Naive thymus-derived CD4-positive, alpha-beta T cell (primary cell): Measurements from ENCODE around the gene GNPTG. TPM values are rescaled to one million over a fixed set of nuclear protein-coding genes. Genes with fewer than 3 reads are reported as not detected.

ENCODE experiments used
- ATAC-seq: fragments of 150-1000 bp; cut with Tn5 transposase; 2 replicates; pipeline ENCODE4 v1.10.0; 2021; ENCODE audit warnings: mild to moderate bottlenecking, moderate library complexity
- CTCF ChIA-PET: fragments of 350-600 bp; sonication (Branson Sonifier 250); formaldehyde crosslinking; loops from one replicate; lab custom pipeline; 2021; ENCODE audit warnings: antibody characterized with exemption; lab: Charles Lee
- POLR2A ChIA-PET: fragments of 350-600 bp; sonication (Branson Sonifier 250); formaldehyde crosslinking; loops from one replicate; lab custom pipeline; 2021; ENCODE audit warnings: antibody characterized with exemption, inconsistent platforms; lab: Charles Lee
- DNase-seq, 9 donors: peaks; one replicate each; pipeline versions ENCODE4 v3.0.0 to v3.0.0-alpha.2; 2020 to 2022; ENCODE audit warnings: mixed read lengths in 1 of 9
- H3K27ac ChIP-seq: one replicate; pipeline ENCODE4 v1.7.0; 2013; ENCODE audit warnings: mild to moderate bottlenecking, low read depth, low read length, moderate library complexity
- H3K27me3 ChIP-seq, 2 donors: one replicate each; pipeline ENCODE4 v1.7.0; 2013; ENCODE audit warnings: low read length in 2 of 2, mild to moderate bottlenecking in 2 of 2, moderate library complexity in 2 of 2; ENCODE audit not compliant: control insufficient read depth in 2 of 2, insufficient read depth in 2 of 2
- H3K36me3 ChIP-seq, 3 experiments: 1 replicate in 2 of 3; 2 replicates in 1 of 3; pipeline ENCODE4 v1.7.0; 2013; ENCODE audit warnings: low read length in 3 of 3, mild to moderate bottlenecking in 3 of 3, moderate library complexity in 1 of 3; ENCODE audit not compliant: insufficient read depth in 3 of 3, control insufficient read depth in 2 of 3
- H3K4me1 ChIP-seq, 2 donors: one replicate each; pipeline ENCODE4 v1.7.0; 2013; ENCODE audit warnings: low read length in 2 of 2, mild to moderate bottlenecking in 2 of 2, moderate library complexity in 1 of 2; ENCODE audit not compliant: control insufficient read depth in 2 of 2, insufficient read depth in 2 of 2
- H3K4me3 ChIP-seq: 2 replicates; pipeline ENCODE4 v1.7.0; 2013; ENCODE audit warnings: mild to moderate bottlenecking, low read length
- H3K9me3 ChIP-seq, 3 experiments: 1 replicate in 2 of 3; 2 replicates in 1 of 3; pipeline ENCODE4 v1.7.0; 2013; ENCODE audit warnings: low read length in 3 of 3; ENCODE audit not compliant: control insufficient read depth in 2 of 3
- H3K27ac Mint-ChIP-seq, 9 donors: one replicate each; pipeline ENCODE4 v1.8.0; 2020 to 2022; ENCODE audit warnings: mixed read lengths in 9 of 9, mild to moderate bottlenecking in 8 of 9, moderate library complexity in 5 of 9, inconsistent platforms in 2 of 9
- H3K27me3 Mint-ChIP-seq, 5 donors: one replicate each; pipeline ENCODE4 v1.8.0; 2021 to 2022; ENCODE audit warnings: mixed read lengths in 5 of 5, mild to moderate bottlenecking in 1 of 5
- H3K36me3 Mint-ChIP-seq, 5 donors: one replicate each; pipeline ENCODE4 v1.8.0; 2020 to 2022; ENCODE audit warnings: mixed read lengths in 5 of 5, mild to moderate bottlenecking in 3 of 5, inconsistent platforms in 1 of 5
- H3K4me1 Mint-ChIP-seq, 7 donors: one replicate each; pipeline ENCODE4 v1.8.0; 2020 to 2022; ENCODE audit warnings: mixed read lengths in 7 of 7, mild to moderate bottlenecking in 3 of 7, inconsistent platforms in 1 of 7
- H3K4me3 Mint-ChIP-seq, 10 donors: one replicate each; pipeline ENCODE4 v1.8.0; 2020 to 2022; ENCODE audit warnings: mild to moderate bottlenecking in 10 of 10, mixed read lengths in 10 of 10, moderate library complexity in 6 of 10, inconsistent platforms in 2 of 10
- H3K9me3 Mint-ChIP-seq, 11 donors: one replicate each; pipeline ENCODE4 v1.8.0; 2020 to 2022; ENCODE audit warnings: mixed read lengths in 11 of 11, mild to moderate bottlenecking in 4 of 11, inconsistent platforms in 1 of 11, moderate library complexity in 1 of 11
- intact Hi-C, 2 donors: fragments of 100-400 bp; cut with micrococcal nuclease; formaldehyde crosslinking; loops; one replicate each; pipeline ENCODE4 v1.15.1; 2023
- polyA plus RNA-seq, 2 donors: library from polyadenylated mRNA; unstranded; fragments of 300-500 nt; fragmentation: Illumina TruSeq; gene quantifications; one replicate each; pipeline ENCODE4 v1.2.3, GENCODE V29; 2021
- total RNA-seq, 6 experiments: library from RNA in 5 of 6; stranded (reverse) in 5 of 6; gene quantifications; 1 replicate in 5 of 6; 2 replicates in 1 of 6; pipeline ENCODE4 v1.2.3 and lab custom pipeline; 2021 to 2026

Gene GNPTG
- total and polyA plus RNA-seq, 7 experiments from 2014 or later: 37.9 to 57.7 (median 48.6) TPM

- Mint-ChIP-seq H3K27ac (peak overlapping the region; percentile 91 to 98 (median 96)), H3K27me3 (no peaks in the 10 kb centered on the region), H3K4me3 (peak overlapping the region; percentile 92 to 100 (median 98)), H3K9me3 (peaks cover 0 to 4% (median 0%) of the 10 kb centered on the region in 11 donors), H3K36me3 (peaks cover 0 to 14% (median 4%) of the 10 kb centered on the region in 5 donors), H3K4me1 (peaks cover 18 to 58% (median 32%) of the 10 kb centered on the region in 7 donors)
- Histone ChIP-seq H3K4me1 (peaks cover 26 to 33% of the 10 kb centered on the region in 2 donors), H3K27me3 (no peaks in the 10 kb centered on the region), H3K27ac (peak overlapping the region; percentile 71), H3K9me3 (no peaks in the 10 kb centered on the region), H3K4me3 (peak overlapping the region; percentile 63), H3K36me3 (peaks cover 5 to 33% (median 8%) of the 10 kb centered on the region in 3 experiments)
- intact Hi-C loops: loop anchor here (1.0 to 10.0 kb wide), 16 partner anchors 19 to 847 kb away; partner anchors contain the start of genes GNPTG (in 2 of the 2), TSR3 (in 2 of the 2), CRAMP1 (in 1 of the 2) and HAGH (in 1 of the 2)
- peak; percentile 41 to 72 (median 47) for DNase-seq
- POLR2A ChIA-PET: interaction anchor here (1.0 to 1.8 kb wide), 7 partner anchors 28 to 472 kb away, joined by 3 to 7 read pairs (median 4); partner anchors contain the start of genes NUBP2, SPSB3 and TELO2
- peak; percentile 14 for ATAC-seq
- CTCF ChIA-PET: no interaction called here
Observed at GRCh38 chr16:1309888-1310831, 41.6 kb upstream of the GNPTG start.

- Mint-ChIP-seq H3K36me3 (peaks cover 0 to 15% (median 4%) of the 10 kb centered on the region in 5 donors), H3K9me3 (peaks cover 0 to 4% (median 0%) of the 10 kb centered on the region in 11 donors), H3K4me1 (peaks cover 18 to 58% (median 32%) of the 10 kb centered on the region in 7 donors), H3K4me3 (peak overlapping the region; percentile 92 to 100 (median 98)), H3K27ac (peak overlapping the region; percentile 91 to 98 (median 96)), H3K27me3 (no peaks in the 10 kb centered on the region)
- no peaks in the 10 kb centered on the region for H3K9me3 ChIP-seq
- H3K27me3 ChIP-seq: no peaks in the 10 kb centered on the region
- POLR2A ChIA-PET: interaction anchor here (1.5 kb wide), 1 partner anchor 15 kb away, joined by 3 read pairs; no protein-coding TSS in a partner anchor
- CTCF ChIA-PET: no interaction called here
- peak in 3 of 9 donors; percentile 36 to 42 (median 41) for DNase-seq
- peaks cover 5 to 40% (median 13%) of the 10 kb centered on the region in 3 experiments for H3K36me3 ChIP-seq
- intact Hi-C loops: loop anchor here (2.0 kb wide), 2 partner anchors 18 to 32 kb away; no protein-coding TSS in a partner anchor
- no peak for ATAC-seq
- H3K4me1 ChIP-seq: peaks cover 26 to 33% of the 10 kb centered on the region in 2 donors
- peak overlapping the region; percentile 63 for H3K4me3 ChIP-seq
- peak overlapping the region; percentile 71 for H3K27ac ChIP-seq
Observed at GRCh38 chr16:1310832-1311200, 40.9 kb upstream of the GNPTG start.

GRCh38 chr16:1311212-1311737 is 40.5 kb upstream of the GNPTG start:
- H3K4me1 ChIP-seq: peaks cover 26 to 28% of the 10 kb centered on the region in 2 donors
- H3K27ac Mint-ChIP-seq: peak overlapping the region in 8 of 9 donors; percentile 91 to 98 (median 96)
- peaks cover 18 to 55% (median 33%) of the 10 kb centered on the region in 7 donors for H3K4me1 Mint-ChIP-seq
- peak overlapping the region; percentile 63 for H3K4me3 ChIP-seq
- H3K27me3 Mint-ChIP-seq: no peaks in the 10 kb centered on the region
- intact Hi-C loops: loop anchor here (2.0 kb wide), 2 partner anchors 18 to 32 kb away; no protein-coding TSS in a partner anchor
- H3K9me3 Mint-ChIP-seq: peaks cover 0 to 4% (median 0%) of the 10 kb centered on the region in 11 donors
- CTCF ChIA-PET: no interaction called here
- H3K36me3 Mint-ChIP-seq: peaks cover 0 to 19% (median 6%) of the 10 kb centered on the region in 5 donors
- POLR2A ChIA-PET: interaction anchor here (1.0 to 1.5 kb wide), 2 partner anchors 14 to 396 kb away, joined by 3 read pairs; no protein-coding TSS in a partner anchor
- H3K4me3 Mint-ChIP-seq: peak overlapping the region; percentile 92 to 100 (median 98)
- H3K9me3 ChIP-seq: no peaks in the 10 kb centered on the region
- peaks cover 5 to 44% (median 14%) of the 10 kb centered on the region in 3 experiments for H3K36me3 ChIP-seq
- ATAC-seq (no peak), DNase-seq (no peak)
- peak overlapping the region; percentile 71 for H3K27ac ChIP-seq
- no peaks in the 10 kb centered on the region for H3K27me3 ChIP-seq

- Histone ChIP-seq H3K4me1 (peaks cover 26 to 27% of the 10 kb centered on the region in 2 donors), H3K36me3 (peaks cover 10 to 51% (median 20%) of the 10 kb centered on the region in 3 experiments), H3K9me3 (no peaks in the 10 kb centered on the region), H3K27me3 (no peaks in the 10 kb centered on the region), H3K27ac (peak overlapping the region; percentile 71), H3K4me3 (peak overlapping the region; percentile 63)
- DNase-seq: no peak
- ATAC-seq: no peak
- intact Hi-C loops: loop anchor here (2.0 kb wide), 2 partner anchors 17 to 31 kb away; no protein-coding TSS in a partner anchor
- H3K4me3 Mint-ChIP-seq: peak overlapping the region; percentile 92 to 100 (median 98)
- no peaks in the 10 kb centered on the region for H3K27me3 Mint-ChIP-seq
- H3K36me3 Mint-ChIP-seq: peaks cover 0 to 24% (median 11%) of the 10 kb centered on the region in 5 donors
- peaks cover 0 to 4% (median 0%) of the 10 kb centered on the region in 11 donors for H3K9me3 Mint-ChIP-seq
- ChIA-PET POLR2A (interaction anchor here (0.5 to 1.5 kb wide), 3 partner anchors 14 to 396 kb away, joined by 3 read pairs; no protein-coding TSS in a partner anchor), CTCF (no interaction called here)
- peaks cover 18 to 53% (median 33%) of the 10 kb centered on the region in 7 donors for H3K4me1 Mint-ChIP-seq
- peak overlapping the region in 4 of 9 donors; percentile 33 to 98 (median 95) for H3K27ac Mint-ChIP-seq
Observed at GRCh38 chr16:1311738-1312466, 39.8 kb upstream of the GNPTG start.

GRCh38 chr16:1312467-1312816 is 39.3 kb upstream of the GNPTG start:
- Histone ChIP-seq H3K27me3 (no peaks in the 10 kb centered on the region), H3K4me1 (peaks cover 26 to 27% of the 10 kb centered on the region in 2 donors), H3K36me3 (peaks cover 15 to 56% (median 22%) of the 10 kb centered on the region in 3 experiments), H3K9me3 (no peaks in the 10 kb centered on the region), H3K4me3 (no peak overlapping the region), H3K27ac (peak overlapping the region; percentile 71)
- H3K36me3 Mint-ChIP-seq: peaks cover 0 to 27% (median 14%) of the 10 kb centered on the region in 5 donors
- POLR2A ChIA-PET: interaction anchor here (0.5 to 1.5 kb wide), 3 partner anchors 13 to 395 kb away, joined by 3 read pairs; no protein-coding TSS in a partner anchor
- CTCF ChIA-PET: no interaction called here
- H3K4me3 Mint-ChIP-seq: peak overlapping the region in 9 of 10 donors; percentile 16 to 100 (median 56)
- no peak for ATAC-seq
- H3K4me1 Mint-ChIP-seq: peaks cover 18 to 52% (median 33%) of the 10 kb centered on the region in 7 donors
- no peaks in the 10 kb centered on the region for H3K27me3 Mint-ChIP-seq
- intact Hi-C loops: no loop called here
- DNase-seq: no peak
- H3K27ac Mint-ChIP-seq: peak overlapping the region in 1 of 9 donors; percentile 43
- peaks cover 0 to 4% (median 0%) of the 10 kb centered on the region in 11 donors for H3K9me3 Mint-ChIP-seq
